Activated CD8-positive, alpha-beta memory T cell treated with anti-CD3 and anti-CD28 coated beads for 48 hours (primary cell): ENCODE data around the gene KATNIP.

ENCODE experiments used
- DNase-seq, 3 experiments: peaks; one replicate each; pipeline ENCODE4 v3.0.0-alpha.2; 2020; ENCODE audit warnings: low read depth in 2 of 3, low spot score in 2 of 3

Gene KATNIP

DNA sequence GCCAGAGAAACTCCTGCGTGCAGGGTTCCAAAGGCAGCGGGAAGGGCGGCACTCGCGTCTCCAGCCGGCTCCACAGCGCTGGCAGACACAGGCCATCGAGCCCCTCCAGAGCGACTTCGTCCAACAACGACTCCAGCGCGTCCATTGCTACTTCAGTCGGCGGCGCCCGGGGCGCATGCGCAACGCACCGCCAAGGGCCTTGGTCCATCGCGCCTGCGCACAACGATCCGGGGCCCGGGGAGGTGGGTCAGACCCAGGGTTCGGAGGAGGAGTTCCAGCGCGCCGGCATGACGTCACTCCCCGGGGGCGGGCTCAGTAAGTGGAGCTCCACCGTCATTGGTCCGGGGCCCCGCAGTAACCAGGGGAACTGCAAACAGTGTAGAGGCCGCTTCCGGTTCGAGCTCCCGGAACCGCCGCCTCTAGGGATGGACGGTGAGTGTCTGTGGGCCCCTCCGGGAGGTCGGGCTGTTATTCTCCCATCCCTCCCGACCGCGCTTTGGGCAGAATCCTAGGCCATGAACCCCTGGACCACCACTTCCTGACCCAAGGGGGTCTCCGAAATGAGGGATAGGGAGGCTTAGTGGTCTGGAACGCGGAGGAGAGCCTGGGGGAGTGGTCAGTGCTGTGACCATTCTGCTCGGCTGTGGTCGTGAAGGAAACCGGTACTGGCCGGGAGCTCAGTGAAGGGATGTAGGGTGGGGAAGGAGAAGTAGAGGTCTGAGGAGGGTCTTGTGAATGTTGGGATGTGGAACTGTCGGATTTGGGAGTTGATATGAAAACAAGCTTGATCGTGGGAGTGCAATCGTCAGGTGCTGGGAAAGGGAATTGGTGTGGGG, at the start of gene KATNIP, which contains the start of gene GTF3C1:
KATNIP (plus strand) TSS at position 399 of the 836 bp plus-strand sequence; CDS start at position 426, 27 bp downstream.
GTF3C1 (minus strand) TSS at position 168 of the 836 bp plus-strand sequence; CDS start at position 145, 23 bp downstream.
- peak; percentile 100 for DNase-seq

DNA sequence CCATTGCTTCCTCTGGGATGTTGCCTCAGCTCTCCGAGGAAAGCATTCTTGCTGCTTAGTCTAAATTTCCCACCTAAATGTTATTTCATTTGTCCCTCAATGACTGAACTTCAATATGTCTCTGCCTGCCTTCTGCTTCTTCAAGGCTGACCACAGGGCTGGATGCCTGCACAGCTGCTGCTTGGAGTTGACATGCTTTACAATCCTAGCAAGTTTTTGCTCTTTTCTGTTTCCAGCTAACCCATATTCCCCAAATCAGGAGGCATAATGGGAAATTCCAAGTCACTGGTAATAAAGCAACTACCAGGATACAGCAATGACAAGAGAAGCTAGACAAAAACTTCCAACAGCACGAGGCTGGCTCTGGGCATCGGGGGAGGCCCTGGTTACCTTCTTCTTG, 49.1 kb upstream of the KATNIP start:
- DNase-seq = no peak

DNA sequence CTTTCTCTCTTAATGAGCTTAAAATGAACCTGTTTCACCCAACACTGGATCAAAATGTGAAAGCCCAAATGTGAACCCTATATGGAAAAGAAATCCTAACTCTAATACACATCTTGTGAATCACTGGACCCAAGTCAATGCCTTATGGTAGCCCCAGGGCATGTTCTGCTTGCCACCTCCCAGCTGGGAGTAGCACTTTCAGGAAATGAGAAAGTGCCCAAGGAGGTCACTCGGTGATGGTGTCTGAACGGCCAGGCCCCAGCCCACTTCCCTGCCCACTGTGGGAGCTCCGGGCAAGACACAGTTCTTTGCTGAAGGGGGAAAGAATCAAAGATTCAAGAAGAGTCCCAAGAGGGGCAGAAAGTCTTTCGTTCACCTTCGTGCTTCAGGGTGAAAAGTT, 46.3 kb upstream of the KATNIP start:
- no peak for DNase-seq

DNA sequence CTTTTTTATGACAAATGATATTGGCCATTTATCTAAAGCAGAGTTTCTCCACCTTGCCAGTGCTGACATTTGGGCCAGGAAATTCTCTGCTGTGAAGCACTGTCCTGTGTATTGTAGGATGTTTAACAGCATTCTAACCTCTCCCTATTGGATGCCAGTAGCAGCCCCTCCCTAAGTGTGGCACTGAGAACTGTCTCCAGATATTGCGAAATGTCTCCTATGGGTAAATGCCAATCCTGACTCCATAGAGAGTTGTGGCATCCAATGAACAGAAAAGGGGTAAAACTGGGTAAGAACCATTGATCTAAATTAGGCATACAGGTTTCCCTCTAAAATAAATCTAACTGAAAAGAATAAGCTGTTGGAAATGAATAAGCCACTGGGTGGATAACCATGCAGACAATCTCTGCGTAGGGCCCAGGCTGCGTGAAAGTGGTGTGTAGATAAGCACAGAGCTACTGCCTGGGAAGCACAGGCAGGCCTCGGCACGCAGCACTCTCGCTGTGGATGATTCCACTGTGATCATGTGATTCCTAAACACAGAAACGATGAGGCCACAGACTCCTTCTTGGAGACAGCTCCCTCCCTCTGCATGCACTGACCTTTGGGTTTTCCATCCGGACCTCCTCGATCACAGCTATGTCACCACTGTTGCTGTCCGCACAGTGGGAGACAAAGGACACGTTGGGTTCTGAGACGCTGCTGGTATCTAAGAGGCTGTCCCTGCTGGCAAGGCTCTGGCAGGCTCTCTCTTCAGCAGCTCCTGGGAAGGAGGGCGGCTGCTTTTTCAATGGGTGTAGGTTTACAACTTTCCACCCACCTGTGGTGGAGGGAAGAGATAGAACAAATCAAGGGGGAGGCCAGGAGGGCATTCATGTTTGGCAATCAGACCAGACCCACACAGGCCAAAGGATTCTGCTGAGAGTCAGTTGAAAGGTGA, 44.4 kb upstream of the KATNIP start:
- no peak for DNase-seq

DNA sequence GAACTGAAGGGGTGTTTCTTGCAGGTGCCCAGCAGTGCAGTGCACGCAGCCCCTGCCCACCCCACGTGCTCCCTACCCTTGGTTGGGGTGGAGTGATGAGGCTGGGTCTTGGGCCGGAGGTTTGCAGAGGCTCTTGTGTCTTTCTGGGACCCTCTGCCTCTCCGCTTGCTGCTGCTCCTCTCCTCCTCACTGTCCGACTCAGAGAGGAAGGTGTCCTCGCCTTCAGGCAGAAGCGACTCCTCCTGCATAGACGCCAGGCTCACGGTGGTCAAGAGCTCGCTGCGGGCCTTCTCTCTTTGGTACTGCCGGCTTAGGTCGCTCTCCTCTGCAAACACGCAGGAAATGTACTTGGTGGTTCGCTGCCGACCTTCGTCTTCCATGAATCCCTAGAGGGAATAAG, 43.2 kb upstream of the KATNIP start:
- no peak for DNase-seq

DNA sequence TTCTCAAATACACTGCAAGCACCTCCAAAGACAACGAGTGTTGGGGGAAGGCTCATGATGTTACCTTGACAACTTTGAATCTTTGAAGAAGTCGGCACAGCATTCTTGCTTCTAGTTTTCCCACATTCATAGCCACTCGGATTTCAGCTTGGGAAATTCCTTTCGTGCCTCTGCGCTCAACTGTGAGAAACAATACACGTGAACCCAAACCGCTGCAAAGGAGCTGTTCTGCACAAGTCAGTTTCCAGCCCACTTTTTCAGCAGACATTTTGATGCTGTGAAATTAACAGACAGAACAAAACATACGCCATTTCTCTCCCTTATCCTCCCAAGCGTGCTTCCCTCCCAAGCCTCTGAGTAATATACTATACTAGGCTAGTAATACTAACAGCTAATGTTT, 41.5 kb upstream of the KATNIP start:
- no peak for DNase-seq

DNA sequence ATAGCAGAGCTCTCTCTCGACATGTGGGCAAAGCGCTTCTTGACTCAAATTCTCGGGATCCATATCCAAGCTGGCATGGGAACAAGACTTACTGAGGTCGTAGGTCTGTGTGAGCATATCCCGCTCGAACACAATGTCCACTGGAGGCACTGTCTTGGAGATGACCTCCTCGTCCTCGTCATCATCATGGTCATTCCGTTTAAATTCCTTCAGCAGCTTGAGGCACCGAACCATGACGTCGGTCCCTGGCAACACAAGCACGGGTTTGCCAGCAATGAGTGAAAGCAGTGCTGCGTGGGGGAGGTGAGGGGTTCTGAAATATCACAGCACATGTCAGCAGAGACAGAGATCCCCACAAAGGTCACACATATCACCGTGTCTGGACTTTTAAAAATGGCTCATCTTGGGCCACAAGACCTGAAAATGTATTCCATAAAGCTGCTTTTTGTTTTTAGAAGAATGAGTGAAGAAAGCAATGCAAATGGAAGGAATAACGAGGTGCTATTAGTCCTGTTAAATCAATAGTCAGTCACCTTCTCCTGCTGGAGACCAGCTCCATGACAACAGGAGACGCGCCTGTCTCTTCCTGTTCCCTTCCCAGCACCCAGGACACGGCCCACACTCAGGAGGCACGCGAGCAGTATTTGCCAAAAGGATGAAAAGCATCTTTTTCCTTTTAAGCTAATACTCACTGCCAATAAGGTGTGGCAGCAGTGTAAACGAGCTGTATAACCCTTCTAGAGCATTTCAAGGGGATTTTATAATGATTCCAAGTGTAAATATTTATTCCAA, 38.1 kb upstream of the KATNIP start:
- no peak for DNase-seq

DNA sequence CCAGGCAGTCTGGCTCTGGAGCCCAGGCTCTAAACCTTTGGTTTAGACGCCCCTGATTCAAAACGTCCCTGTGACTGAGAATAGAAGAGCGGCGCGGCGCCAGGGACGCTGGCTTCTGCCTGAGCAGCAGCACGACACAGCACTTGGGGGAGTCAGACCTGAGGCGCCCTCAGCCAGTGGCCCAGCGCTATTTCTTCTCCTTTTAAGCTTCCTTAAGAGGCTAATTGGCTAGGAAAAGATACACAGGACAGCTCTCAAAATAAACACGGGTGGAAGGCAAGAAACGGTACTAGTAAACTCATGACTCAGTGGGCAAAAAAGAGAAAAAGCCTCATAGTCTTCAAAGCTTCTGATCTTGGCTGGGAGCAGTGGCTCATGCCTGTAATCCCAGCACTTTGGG, 35.1 kb upstream of the KATNIP start:
- DNase-seq = no peak

DNA sequence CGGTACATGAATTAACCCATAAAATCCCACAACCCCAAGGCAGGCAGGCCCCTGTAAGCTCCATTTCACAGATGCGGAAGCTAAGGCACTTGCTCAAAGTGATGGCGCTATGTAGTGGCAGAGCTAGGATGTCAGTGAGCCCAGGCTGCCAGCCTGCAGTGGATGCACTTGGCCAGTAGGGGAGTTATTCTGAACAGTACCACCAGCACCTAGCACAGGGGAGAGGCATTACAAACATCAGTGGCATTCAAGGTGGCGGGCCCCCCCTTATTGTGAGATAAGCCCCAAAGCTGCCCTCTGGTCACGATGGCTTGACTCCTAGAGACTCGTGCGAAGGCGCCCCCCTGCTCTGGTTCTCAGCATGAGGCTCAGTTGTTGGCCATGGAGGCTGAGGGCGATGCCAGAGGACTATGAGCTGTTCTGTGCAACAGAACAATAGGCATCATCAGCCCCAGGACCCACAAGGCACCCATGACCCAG, 34.0 kb upstream of the KATNIP start:
- no peak for DNase-seq

DNA sequence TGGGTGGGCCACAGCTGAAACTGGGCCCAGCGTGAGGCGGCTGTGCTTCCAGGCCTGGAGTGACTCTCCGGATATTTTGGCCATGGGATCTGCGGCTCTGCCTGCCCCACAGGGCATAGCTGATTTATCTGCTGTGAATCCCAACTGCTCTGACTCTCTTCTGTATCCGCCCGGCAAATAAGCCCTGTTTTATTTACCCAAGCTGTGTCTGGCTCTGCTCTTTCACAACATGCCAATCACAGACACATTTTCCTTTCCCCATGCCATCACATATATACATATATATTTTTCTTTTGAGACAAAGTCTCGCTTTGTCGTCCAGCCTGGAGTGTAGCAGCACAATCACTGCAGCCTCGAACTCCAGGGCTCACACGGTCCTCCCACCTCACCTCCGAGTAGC, 33.6 kb upstream of the KATNIP start:
- DNase-seq = no peak

DNA sequence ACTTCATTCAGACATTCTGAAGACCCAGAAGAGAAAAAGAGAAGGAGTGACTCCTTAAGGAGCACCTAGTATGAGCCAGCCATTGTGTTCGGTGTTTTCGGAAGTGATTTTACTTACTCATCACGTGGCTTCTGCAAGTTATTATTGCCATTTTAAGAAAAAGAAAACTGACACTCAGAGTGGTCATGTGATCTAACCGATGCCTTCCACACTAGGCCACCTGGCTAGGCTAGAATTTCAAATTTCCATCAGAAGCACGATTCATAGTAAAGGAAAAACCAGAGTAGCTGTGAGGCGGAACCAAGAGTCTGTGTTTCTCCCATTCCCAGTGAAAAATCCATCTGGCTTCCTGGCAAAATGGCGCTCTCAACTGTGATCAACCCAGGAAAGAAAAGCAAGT, 32.3 kb upstream of the KATNIP start:
- DNase-seq = no peak

DNA sequence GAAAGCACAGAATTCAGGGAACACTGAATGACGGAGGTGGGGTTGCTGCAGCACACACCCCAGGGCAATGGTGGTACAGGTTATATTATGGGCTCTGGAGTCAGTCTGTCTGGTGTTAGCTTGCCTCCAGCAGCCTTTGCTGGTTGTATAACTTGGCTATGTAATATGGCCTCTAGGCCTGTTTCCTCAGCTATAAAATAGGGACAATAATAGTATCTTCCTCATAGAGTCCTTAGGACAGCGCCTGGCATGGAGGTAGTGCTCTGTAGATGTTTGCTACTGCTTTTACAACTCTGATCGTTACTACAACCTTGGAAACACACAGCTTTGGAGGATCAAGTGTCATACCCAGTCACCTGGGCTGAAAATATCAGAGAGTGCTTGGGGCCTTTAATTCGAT, 31.7 kb upstream of the KATNIP start:
- no peak for DNase-seq

DNA sequence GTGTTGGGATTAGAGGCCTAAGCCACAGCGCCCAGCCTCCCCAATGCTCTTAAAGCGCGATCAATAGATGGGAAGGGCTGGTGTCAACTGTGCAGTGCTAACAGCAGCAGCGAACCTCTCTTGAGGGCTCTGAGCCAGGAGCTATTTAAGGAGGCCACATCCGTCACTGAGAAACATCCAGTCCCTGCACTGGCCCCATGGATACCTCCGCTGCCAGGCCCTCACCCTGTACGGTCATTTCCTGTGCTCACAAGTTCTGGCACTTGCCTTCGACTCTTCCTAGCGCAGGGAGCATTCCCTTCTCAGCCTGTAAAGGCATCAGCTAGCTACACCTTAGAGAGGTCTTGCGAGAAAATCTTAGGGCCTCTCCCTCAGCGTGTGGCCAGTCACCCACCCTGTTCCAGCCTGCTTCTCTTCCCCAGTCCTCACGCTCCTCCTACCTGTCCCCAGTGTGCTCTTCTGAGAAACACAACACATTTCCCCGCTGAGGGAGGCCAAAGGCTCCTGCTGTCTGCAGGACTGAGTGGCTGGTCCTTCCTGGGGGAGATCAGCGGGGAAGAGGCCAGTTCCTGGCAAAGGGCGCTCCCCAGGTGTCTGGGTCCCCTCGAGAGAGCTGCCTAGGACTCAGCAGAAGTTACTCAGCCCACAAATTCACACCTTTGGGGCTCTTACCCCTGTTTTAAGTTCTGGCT, 28.8 kb upstream of the KATNIP start:
- DNase-seq = no peak

DNA sequence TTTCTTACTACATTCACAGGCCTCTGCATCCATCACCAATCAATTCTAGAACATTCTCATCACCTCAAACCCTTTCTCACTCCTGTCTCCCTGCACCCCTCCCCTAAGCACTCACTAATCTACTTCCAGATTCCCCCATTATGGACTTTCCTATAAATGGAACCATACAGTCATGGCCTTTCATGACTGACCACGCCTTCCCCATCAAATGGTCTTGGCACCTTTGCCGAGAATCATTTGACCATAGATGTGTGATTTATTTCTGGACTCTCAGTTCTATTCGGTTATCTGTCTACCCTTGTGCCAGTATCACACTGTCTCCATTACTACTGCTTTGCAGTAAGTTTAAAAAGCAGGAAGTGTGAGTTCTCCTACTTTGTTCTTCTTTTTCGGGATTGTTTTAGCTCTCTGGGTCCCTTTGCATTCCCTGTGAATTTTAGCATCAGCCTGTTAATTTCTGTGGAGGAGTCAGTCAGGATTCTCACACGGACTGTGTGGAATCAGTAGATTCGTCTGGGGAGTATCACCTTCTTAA, 27.7 kb upstream of the KATNIP start:
- DNase-seq = no peak

DNA sequence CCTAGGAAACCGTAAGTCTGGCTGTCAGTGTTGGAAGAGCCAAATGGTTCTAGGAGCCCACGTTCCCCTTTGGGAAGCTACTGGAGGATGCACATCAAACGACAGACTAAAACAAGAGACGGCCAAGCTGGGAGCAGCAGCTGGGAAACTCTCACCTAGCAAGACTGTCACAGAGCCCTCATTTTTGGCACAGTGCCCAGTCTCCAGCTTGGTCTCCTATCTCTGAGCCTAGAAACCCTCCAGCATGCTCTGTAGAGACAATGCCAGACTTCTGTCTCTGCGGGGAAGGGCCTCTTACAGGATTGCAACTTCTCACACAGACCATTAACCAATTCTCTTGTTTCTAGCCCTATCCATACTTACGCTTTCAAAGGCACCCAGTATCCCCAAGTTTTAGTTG, 23.8 kb upstream of the KATNIP start:
- DNase-seq = no peak

DNA sequence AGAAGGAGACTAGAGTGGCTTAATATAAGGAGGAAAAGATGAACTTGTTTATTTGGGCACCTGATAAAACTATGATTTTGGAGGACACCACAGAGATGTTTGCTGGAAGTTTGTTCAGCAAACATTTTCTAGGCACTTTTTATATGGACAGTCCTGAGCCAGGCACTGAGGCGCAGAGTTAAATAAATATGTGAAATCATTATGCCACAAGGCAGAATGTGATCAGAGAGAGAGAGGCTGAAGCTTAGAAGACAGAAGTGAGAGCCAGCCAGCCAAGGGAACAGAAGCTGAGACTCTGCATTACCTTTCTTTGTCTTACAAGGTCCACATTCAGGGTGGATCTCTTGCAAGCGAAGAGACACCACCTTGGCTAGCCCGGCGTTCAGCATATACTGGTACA, 21.6 kb upstream of the KATNIP start:
- DNase-seq = no peak

DNA sequence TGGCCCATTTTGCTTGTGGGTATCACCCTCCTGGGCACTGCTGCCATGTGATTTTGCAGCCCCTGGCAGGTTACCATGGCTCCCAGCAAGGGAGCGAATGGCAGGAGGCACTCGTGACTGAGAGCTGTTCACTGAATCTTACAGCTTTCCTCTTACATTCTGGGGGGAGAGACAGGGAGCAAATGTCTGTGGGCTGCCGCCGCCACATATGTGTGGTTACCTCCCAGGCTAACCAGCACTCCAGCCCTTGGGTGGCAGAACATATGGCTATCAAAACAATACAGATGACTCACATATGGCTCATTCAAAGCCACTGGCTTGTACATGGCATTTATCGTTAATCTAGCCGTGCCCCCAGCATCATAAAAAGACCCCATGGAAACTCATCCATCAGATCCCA, 20.0 kb upstream of the KATNIP start:
- DNase-seq = no peak

DNA sequence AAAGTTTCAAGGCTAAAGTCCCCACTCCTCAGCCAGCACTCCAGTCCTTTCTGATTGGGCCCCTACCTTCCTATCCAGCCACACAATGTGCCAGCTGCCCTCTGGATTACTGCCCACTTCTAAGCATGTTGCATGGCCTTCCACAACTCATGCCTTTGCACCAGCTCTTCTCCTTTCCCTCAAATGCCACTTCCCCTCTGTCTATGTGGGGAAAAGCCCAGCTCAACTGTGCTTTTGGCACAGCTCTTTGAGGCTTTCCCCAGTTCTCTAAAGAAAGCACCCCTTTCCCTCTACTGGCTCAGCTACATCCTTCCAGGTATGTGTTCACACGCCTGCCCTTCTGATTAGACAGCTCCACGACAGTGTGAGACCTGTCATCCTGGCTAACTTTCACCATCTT, 18.8 kb upstream of the KATNIP start:
- no peak for DNase-seq

DNA sequence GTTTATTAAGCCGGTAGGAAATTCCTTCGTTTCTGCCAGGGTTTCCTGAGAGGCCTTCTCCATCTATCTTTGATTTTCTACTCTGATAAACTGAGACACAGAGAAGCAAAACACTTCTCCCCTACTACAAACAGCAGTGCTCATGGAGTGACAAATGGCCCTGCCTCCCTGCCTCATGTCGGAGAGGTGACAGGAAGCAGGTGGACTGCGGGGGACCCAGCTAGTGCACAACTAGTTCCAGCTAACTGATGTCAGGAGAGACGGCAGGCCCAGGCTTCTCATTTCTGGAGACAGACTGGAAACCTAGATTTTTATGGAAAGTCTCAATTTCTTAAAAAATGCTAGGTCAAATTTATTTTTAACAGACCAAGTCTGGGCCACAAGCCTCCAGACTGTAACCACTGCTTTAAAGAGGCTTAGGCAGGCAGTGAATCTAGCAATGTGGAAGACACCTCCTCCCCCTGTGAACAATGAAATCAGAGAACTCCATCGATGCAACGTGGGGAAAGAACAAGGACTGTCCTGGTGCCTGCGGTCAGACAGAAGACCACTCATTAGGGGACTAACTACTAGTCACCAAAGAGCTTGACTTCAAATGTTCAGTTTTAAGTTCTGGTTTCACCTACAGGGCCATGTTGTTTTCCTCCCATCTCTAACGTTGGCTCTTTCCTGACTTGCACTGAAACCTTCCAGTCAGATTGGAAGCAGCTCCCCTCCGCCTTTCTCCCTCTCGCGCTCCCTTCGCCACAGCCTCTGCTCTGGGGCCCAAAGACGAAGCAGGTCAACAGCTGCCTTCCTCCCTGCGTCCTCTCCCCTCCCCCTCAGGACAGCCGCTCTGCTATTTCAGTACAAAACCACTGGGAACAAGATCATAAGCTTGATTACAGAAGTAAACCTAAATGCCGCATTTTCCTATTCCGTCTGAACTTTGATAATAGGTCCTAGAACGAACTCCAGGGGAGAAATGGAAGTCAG, 17.8 kb upstream of the KATNIP start:
- no peak for DNase-seq
